Common myeloid progenitor, CD34-positive (primary cell): ENCODE data around the gene OR1D5. TPM values are rescaled to one million over a fixed set of nuclear protein-coding genes. Genes with fewer than 3 reads are reported as not detected.
A peak's percentile ranks its signal among the peaks of the same experiment; 100 is the strongest.
"Not testable (repeated sequence)": the region's sequence is repeated elsewhere in the genome, so short reads cannot be mapped to it uniquely, and the experiment has no call there.

ENCODE experiments used
- CTCF ChIA-PET: fragments of 350-600 bp; sonication (Branson Sonifier 250); formaldehyde crosslinking; loops from one replicate; lab custom pipeline; 2021; ENCODE audit warnings: antibody characterized with exemption; lab: Charles Lee
- POLR2A ChIA-PET: fragments of 350-600 bp; sonication (Branson Sonifier 250); formaldehyde crosslinking; loops from one replicate; lab custom pipeline; 2021; ENCODE audit warnings: antibody characterized with exemption; lab: Charles Lee
- DNase-seq, 3 donors: peaks; one replicate each; pipeline versions ENCODE4 v3.0.0 to v3.0.0-alpha.2; 2013
- H3K27ac ChIP-seq, 2 experiments: 1 replicate in 1 of 2; 2 replicates in 1 of 2; pipeline ENCODE4 v1.7.0; 2013; ENCODE audit warnings: inconsistent platforms in 2 of 2, low read length in 2 of 2, mild to moderate bottlenecking in 2 of 2, low read depth in 1 of 2, moderate library complexity in 1 of 2; ENCODE audit not compliant: severe bottlenecking in 2 of 2, insufficient read depth in 1 of 2, poor library complexity in 1 of 2
- H3K27me3 ChIP-seq, 5 experiments: replicated peaks in 2 of 5; 1 replicate in 3 of 5; 2 replicates in 2 of 5; pipeline versions ENCODE4 v1.6.1 to v1.7.0; 2013; ENCODE audit warnings: low read length in 4 of 5, mild to moderate bottlenecking in 2 of 5, moderate library complexity in 2 of 5, inconsistent platforms in 1 of 5; ENCODE audit not compliant: insufficient read depth in 5 of 5, control insufficient read depth in 4 of 5
- H3K36me3 ChIP-seq, 4 experiments: 1 replicate in 2 of 4; 2 replicates in 2 of 4; pipeline versions ENCODE4 v1.6.1 to v1.7.0; 2013; ENCODE audit warnings: low read length in 3 of 4, control low read depth in 1 of 4, mild to moderate bottlenecking in 1 of 4; ENCODE audit not compliant: control insufficient read depth in 4 of 4, insufficient read depth in 4 of 4
- H3K4me1 ChIP-seq, 4 experiments: 1 replicate in 3 of 4; 2 replicates in 1 of 4; pipeline versions ENCODE4 v1.6.1 to v1.7.1; 2013; ENCODE audit warnings: low read length in 3 of 4, mild to moderate bottlenecking in 3 of 4, control low read depth in 1 of 4, inconsistent platforms in 1 of 4, moderate library complexity in 1 of 4; ENCODE audit not compliant: control insufficient read depth in 4 of 4, insufficient read depth in 4 of 4; ENCODE audit errors: control extremely low read depth in 1 of 4
- H3K4me3 ChIP-seq, 7 experiments: 1 replicate in 4 of 7; 2 replicates in 3 of 7; pipeline versions ENCODE4 v1.5.1 to v1.7.0; 2013; ENCODE audit warnings: mild to moderate bottlenecking in 7 of 7, low read length in 6 of 7, moderate library complexity in 6 of 7, inconsistent platforms in 2 of 7, low read depth in 2 of 7, control low read depth in 1 of 7; ENCODE audit not compliant: insufficient read depth in 4 of 7, control insufficient read depth in 1 of 7; ENCODE audit errors: extremely low read depth in 1 of 7
- H3K9me3 ChIP-seq, 5 experiments: 1 replicate in 4 of 5; 2 replicates in 1 of 5; pipeline versions ENCODE4 v1.6.1 to v1.7.1; 2013; ENCODE audit warnings: low read length in 4 of 5, mild to moderate bottlenecking in 2 of 5, inconsistent platforms in 1 of 5, low read depth in 1 of 5, moderate library complexity in 1 of 5; ENCODE audit not compliant: control insufficient read depth in 4 of 5, insufficient read depth in 2 of 5; ENCODE audit errors: control extremely low read depth in 1 of 5
- WGBS: methylation state at CpG from one replicate; pipeline ENCODE4 v1.1.5; 2013; ENCODE audit not compliant: insufficient coverage; 5-methylcytosine and 5-hydroxymethylcytosine counted together
- polyA plus RNA-seq: library from polyadenylated mRNA; unstranded; fragments of 120-200 nt; gene quantifications from one replicate; pipeline ENCODE4 v1.2.1, GENCODE V29; 2013

The OR1D5 gene, protein sequence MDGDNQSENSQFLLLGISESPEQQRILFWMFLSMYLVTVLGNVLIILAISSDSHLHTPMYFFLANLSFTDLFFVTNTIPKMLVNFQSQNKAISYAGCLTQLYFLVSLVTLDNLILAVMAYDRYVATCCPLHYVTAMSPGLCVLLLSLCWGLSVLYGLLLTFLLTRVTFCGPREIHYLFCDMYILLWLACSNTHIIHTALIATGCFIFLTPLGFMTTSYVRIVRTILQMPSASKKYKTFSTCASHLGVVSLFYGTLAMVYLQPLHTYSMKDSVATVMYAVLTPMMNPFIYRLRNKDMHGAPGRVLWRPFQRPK
- not detected for polyA plus RNA-seq

DNA sequence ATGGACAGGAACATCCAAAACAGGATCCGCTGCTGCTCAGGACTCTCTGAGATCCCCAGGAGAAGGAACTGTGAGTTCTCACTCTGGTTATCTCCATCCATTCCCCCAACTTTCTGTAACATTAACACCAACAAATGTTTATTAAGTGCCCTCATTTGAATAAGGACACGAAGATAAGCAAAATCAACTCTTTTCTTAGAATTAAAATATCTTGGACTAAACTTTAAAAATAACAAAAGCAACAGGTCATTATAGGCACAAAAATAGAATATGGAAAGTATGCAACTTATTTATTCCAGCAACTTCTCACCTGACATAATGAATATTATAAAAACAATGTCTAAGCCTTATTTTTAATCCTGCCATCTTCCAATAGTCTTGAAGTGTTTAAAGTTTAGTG lies at the start of gene OR1D5:
OR1D5 (minus strand) TSS at position 101 of the 400 bp plus-strand sequence; CDS start at position 101, 0 bp downstream.
- H3K27ac ChIP-seq, DNase-seq, H3K27me3 ChIP-seq, POLR2A ChIA-PET, H3K36me3 ChIP-seq, CTCF ChIA-PET, H3K9me3 ChIP-seq, H3K4me3 ChIP-seq, H3K4me1 ChIP-seq: not testable (repeated sequence)
- no CpG with 5 or more reads among the region's 2 CpGs for WGBS

DNA sequence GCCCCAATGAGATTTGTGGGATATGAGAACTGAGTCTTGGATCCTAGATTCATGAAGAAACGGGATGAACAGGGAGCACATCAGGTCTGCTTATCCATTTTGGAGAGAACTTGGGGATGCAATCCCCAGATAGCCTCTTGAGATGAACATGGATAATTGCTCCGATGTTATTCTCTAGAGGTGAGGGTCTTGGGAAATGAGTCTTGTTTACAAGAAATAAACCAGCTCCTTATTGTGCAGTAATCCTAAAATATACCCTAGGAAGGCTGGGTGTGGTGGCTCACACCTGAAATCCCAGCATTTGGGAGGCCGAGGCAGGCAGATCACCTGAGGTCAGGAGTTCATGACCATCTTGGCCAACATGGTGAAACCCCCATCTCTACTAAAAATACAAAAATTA lies 40.9 kb upstream of the OR1D5 start, which contains the start of gene OR1D2:
OR1D2 (minus strand) TSS at position 101 of the 400 bp plus-strand sequence. CDS start 11,426 bp downstream, outside the sequence.
- POLR2A ChIA-PET: no interaction called here
- Histone ChIP-seq H3K36me3 (no peaks in the 10 kb centered on the region), H3K9me3 (peaks cover 0 to 22% (median 2%) of the 10 kb centered on the region in 5 experiments)

DNA sequence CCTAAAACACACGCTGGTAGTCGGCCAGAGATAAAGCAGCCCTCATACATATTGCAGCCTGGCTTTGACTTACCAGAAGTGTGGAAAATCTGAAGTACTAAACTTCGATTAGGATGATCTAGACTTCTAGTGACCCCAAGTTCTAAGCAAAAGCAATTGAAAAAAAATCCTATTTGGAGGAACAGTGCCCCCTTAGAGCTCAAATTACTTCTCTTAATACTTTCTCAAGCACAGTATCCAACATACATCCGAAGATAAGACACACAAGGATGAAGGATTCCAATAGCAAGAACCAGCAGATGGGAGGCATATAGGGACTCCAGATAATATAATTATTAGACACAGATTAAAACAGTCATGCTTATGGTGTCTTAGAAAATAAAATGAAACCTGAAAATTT lies 10.4 kb upstream of the OR1D5 start:
- H3K27me3 ChIP-seq, H3K27ac ChIP-seq, DNase-seq, H3K9me3 ChIP-seq, H3K36me3 ChIP-seq, H3K4me1 ChIP-seq, H3K4me3 ChIP-seq, CTCF ChIA-PET: not testable (repeated sequence)
- 93% methylated on average over 3 of the region's 4 CpGs for WGBS
- POLR2A ChIA-PET: interaction anchor here (0.6 kb wide), 1 partner anchor 378 kb away, joined by 3 read pairs; no protein-coding TSS in a partner anchor

More for the DNA sequence above, 40.9 kb upstream of the OR1D5 start, which contains the start of gene OR1D2:
- Histone ChIP-seq H3K4me3 (no peak within 1 kb of the TSS), H3K27ac (no peak within 1 kb of the TSS), H3K27me3 (peaks cover 0 to 4% (median 0%) of the 10 kb centered on the region in 5 experiments), H3K4me1 (no peaks in the 10 kb centered on the region)
- CTCF ChIA-PET: no interaction called here
- DNase-seq: no peak
- WGBS: 100% methylated on average over 1 of the region's 3 CpGs

DNA sequence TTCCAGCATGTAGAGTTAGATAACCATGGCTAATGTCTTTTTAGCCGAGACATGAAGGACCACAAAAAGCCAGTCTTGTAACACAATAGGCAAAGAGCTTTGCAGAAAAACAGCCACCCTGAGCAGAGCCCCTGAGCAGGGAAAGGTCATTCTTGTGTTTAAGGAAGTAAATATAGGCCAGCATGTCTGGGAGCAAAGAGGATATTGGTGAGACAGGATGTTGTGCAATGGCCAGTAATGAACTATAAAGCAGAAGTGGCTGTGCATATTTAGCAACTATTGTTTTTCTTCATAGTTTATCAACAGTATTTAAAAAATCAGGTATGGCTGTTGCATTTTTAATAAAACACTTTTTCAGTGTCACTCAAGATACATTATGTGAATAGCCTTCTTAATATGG lies 1.8 kb upstream of the OR1D5 start:
- POLR2A ChIA-PET, H3K9me3 ChIP-seq, H3K27me3 ChIP-seq, H3K4me1 ChIP-seq, H3K36me3 ChIP-seq, H3K4me3 ChIP-seq, CTCF ChIA-PET, H3K27ac ChIP-seq: not testable (repeated sequence)
- no CpG with 5 or more reads among the region's 1 CpG for WGBS
- DNase-seq: peak; percentile 22 to 83 (median 72)

DNA sequence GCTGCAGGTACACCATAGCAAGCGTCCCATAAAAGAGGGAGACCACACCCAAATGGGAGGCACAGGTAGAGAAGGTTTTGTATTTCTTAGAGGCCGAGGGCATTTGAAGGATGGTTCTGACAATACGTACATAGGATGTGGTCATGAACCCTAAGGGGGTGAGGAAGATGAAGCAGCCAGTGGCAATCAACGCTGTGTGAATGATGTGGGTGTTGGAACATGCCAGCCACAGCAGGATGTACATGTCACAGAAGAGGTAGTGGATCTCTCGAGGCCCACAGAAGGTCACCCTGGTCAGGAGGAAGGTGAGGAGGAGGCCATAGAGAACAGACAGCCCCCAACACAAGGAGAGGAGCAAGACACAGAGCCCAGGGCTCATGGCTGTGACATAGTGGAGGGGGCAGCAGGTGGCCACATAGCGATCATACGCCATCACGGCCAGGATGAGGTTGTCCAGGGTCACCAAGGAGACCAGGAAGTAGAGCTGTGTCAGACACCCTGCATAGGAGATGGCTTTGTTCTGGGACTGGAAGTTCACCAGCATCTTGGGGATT lies 506 bp downstream of the OR1D5 start:
- H3K36me3 ChIP-seq, H3K27me3 ChIP-seq, H3K27ac ChIP-seq, CTCF ChIA-PET, H3K4me1 ChIP-seq, H3K4me3 ChIP-seq, POLR2A ChIA-PET, H3K9me3 ChIP-seq, DNase-seq: not testable (repeated sequence)
- 70% methylated on average over 1 of the region's 8 CpGs for WGBS

DNA sequence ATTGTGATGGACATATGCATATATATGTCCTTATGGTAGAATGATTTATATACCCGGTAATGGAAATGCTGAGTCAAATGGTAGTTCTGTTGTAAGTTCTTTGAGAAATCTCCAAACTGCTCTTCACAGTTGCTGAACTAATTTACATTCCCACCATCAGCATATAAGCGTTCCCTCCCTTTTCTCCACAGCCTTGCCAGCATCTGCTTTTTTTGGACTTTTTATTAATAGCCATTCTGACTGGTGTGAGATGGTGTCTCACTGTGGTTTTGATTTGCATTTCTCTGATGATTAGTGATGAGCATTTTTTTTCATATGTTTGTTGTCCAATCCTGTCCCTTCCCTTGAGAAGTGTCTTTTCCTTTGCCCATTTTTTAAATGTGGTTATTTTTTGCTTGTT lies 8.5 kb downstream of the OR1D5 start:
- H3K9me3 ChIP-seq, CTCF ChIA-PET, H3K36me3 ChIP-seq, POLR2A ChIA-PET, H3K27me3 ChIP-seq, H3K4me1 ChIP-seq, H3K4me3 ChIP-seq, DNase-seq, H3K27ac ChIP-seq: not testable (repeated sequence)
- no CpG with 5 or more reads among the region's 2 CpGs for WGBS

DNA sequence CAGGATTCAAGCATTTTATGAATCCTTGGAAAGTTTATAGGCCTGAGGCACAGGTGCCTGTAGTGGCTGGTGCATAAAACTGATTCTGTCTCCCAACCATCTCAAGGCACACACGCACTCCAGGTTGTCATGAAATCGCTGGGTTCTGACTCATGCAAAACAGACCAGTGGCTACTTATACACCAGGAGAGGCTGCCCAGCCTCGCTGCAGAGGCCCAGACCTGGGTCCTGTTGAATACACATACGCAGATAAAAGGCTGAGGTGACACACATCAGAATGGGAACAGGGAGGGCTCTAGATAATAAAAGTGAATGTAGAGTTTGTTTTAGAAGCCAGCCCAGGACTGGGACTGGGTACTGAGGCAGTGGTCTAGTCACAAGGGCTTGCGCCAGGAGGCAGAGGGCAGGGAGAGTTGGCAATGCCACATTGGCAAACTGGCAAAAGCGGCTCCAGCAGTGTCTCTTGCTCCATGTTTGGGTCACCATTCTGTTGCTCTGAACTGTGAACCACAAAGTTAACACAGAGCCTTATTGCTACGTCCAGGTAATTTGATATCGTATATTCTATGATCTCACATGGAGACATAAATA lies 13.6 kb downstream of the OR1D5 start:
- no peaks in the 10 kb centered on the region for H3K9me3 ChIP-seq
- CTCF ChIA-PET: interaction anchor here (0.9 to 1.8 kb wide), 5 partner anchors 10 to 598 kb away, joined by 3 to 11 read pairs (median 4); no protein-coding TSS in a partner anchor
- H3K4me1 ChIP-seq: peaks cover 0 to 10% (median 10%) of the 10 kb centered on the region in 4 experiments
- no peaks in the 10 kb centered on the region for H3K27me3 ChIP-seq
- no peaks in the 10 kb centered on the region for H3K36me3 ChIP-seq
- no peak overlapping the region for H3K27ac ChIP-seq
- H3K4me3 ChIP-seq: peak overlapping the region in 5 of 7 experiments; percentile 79 to 96 (median 85)
- POLR2A ChIA-PET: no interaction called here
- DNase-seq: peak in 1 of 3 donors; percentile 24
- 91% methylated on average over 8 of the region's 8 CpGs for WGBS
